Adrenal gland (tissue), 12 donors: Measurements from ENCODE around the gene GMEB1. TPM values are rescaled to one million over a fixed set of nuclear protein-coding genes. Genes with fewer than 3 reads are reported as not detected.
A peak's percentile ranks its signal among the peaks of the same experiment; 100 is the strongest.
"Not testable (repeated sequence)": the region's sequence is repeated elsewhere in the genome, so short reads cannot be mapped to it uniquely, and the experiment has no call there.

Experiments
- DNase-seq, 7 donors: peaks; one replicate each; pipeline ENCODE4 v3.0.0-alpha.2; 2019 to 2020
- H3K27ac ChIP-seq, 5 donors: fragments of 200-600 bp; sonication (generic) in 4 of 5; 1 replicate in 3 of 5; 2 replicates in 2 of 5; pipeline versions ENCODE4 v1.5.1 to v1.8.0; 2016 to 2020; ENCODE audit warnings: mild to moderate bottlenecking in 1 of 5
- H3K27me3 ChIP-seq: fragments of 200-600 bp; 2 replicates; pipeline ENCODE4 v1.8.0; 2021
- H3K36me3 ChIP-seq, 2 donors: fragments of 200-600 bp; replicated peaks in 1 of 2; 1 replicate in 1 of 2; 2 replicates in 1 of 2; pipeline versions ENCODE4 v1.5.1 to v1.8.0; 2018 to 2022
- H3K4me1 ChIP-seq, 2 donors: fragments of 200-600 bp; replicated peaks in 1 of 2; 1 replicate in 1 of 2; 2 replicates in 1 of 2; pipeline versions ENCODE4 v1.5.1 to v1.8.0; 2018 to 2021
- H3K4me3 ChIP-seq, 4 donors: fragments of 200-600 bp; sonication (generic) in 3 of 4; one replicate each; pipeline ENCODE4 v1.5.1; 2016 to 2018
- H3K9me3 ChIP-seq, 3 donors: fragments of 200-600 bp; sonication (generic) in 1 of 3; replicated peaks in 1 of 3; 1 replicate in 2 of 3; 2 replicates in 1 of 3; pipeline versions ENCODE4 v1.5.1 to v1.8.0; 2016 to 2021
- POLR2A ChIP-seq, 2 donors: fragments of 450-650 bp; IDR thresholded peaks; one replicate each; pipeline ENCODE4 v1.6.1; 2017; ENCODE audit warnings: antibody characterized with exemption in 2 of 2, mild to moderate bottlenecking in 2 of 2, moderate library complexity in 1 of 2
- WGBS, 4 donors: extraction: QIAGEN DNeasy Blood & Tissue Kit in 2 of 4; methylation state at CpG; one replicate each; pipeline versions ENCODE4 v1.1.5 to v1.1.7; 2013 to 2017; 5-methylcytosine and 5-hydroxymethylcytosine counted together
- intact Hi-C, 2 donors: fragments of 100-400 bp; cut with DNase I; formaldehyde crosslinking; loops; one replicate each; pipeline versions ENCODE4 v1.14.1 to v1.15.0; 2022 to 2023
- polyA plus RNA-seq, 3 donors: library from polyadenylated mRNA; stranded (reverse); fragments of 200-250 nt in 2 of 3; fragments of 350-450 nt in 1 of 3; fragmentation: Illumina TruSeq in 1 of 3; extraction: RNeasy Lipid Tissue Mini Kit (QIAGEN cat#74804) in 1 of 3; gene quantifications; one replicate each; pipeline ENCODE4 v1.2.3, GENCODE V29; 2013 to 2014
- total RNA-seq, 9 donors: library from RNA; depleted of rRNA in 4 of 9; stranded (reverse); fragments of >200 nt in 4 of 9; fragments of 120-200 nt in 1 of 9; fragmentation: NEBNext Ultra II Directional in 1 of 9; extraction: Animal tissue kit (Norgen Biotek cat#: 25700) in 1 of 9; gene quantifications; one replicate each; pipeline versions ENCODE4 v1.1.0 to v1.2.4, GENCODE V29; 2013 to 2023
- TF ChIP-seq, protein P1 (sequence below), 6 experiments: fragments of 450-650 bp in 4 of 6; fragments of 200-600 bp in 2 of 6; sonication (generic) in 1 of 6; IDR thresholded peaks; 1 replicate in 5 of 6; 2 replicates in 1 of 6; pipeline versions ENCODE4 v1.5.1 to v1.8.0; 2016 to 2021; ENCODE audit warnings: antibody characterized with exemption in 6 of 6, mild to moderate bottlenecking in 2 of 6, moderate library complexity in 1 of 6
- donor health status: healthy with polysubstance abuse.
- donor health status: Bipolar disorder and iron deficiency.
- donor health status: DM: yes; HTN: yes; CAD: no.
- donor health status: DM: no; HTN: no; CAD: no.
- donor health status: DM: no; HTN: no; CAD: no.
- donor health status: DM: yes; HTN: yes; CAD: no.

The GMEB1 gene
- total and polyA plus RNA-seq, 12 donors: 3.6 to 27.0 (median 9.2) TPM

DNA sequence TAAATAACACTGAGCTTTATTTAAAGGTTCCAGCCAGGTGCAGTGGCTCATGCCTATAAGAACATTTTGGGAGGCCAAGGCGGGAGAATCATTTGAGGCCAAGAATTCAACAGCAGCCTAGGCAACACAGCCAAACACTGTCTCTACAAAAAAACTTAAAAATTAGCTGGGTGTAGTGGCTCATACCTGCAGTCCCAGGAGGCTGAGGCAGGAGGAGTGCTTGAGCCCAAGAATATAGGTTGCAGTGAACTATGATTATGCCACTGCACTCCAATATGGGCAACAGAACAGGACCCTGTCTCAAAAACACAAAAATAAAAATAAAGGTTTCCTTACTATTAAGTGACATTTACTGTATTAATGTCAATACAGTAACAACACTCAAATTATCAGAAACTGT, 27.8 kb upstream of the GMEB1 start:
- DNase-seq: no peak
- H3K9me3 ChIP-seq: no peaks in the 10 kb centered on the region
- intact Hi-C loops: no loop called here
- H3K27me3 ChIP-seq: no peaks in the 10 kb centered on the region
- TF ChIP-seq, protein P1, sequence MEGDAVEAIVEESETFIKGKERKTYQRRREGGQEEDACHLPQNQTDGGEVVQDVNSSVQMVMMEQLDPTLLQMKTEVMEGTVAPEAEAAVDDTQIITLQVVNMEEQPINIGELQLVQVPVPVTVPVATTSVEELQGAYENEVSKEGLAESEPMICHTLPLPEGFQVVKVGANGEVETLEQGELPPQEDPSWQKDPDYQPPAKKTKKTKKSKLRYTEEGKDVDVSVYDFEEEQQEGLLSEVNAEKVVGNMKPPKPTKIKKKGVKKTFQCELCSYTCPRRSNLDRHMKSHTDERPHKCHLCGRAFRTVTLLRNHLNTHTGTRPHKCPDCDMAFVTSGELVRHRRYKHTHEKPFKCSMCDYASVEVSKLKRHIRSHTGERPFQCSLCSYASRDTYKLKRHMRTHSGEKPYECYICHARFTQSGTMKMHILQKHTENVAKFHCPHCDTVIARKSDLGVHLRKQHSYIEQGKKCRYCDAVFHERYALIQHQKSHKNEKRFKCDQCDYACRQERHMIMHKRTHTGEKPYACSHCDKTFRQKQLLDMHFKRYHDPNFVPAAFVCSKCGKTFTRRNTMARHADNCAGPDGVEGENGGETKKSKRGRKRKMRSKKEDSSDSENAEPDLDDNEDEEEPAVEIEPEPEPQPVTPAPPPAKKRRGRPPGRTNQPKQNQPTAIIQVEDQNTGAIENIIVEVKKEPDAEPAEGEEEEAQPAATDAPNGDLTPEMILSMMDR (IDR thresholded peaks at IDR 0.05): no peak
- no peak for TF ChIP-seq POLR2A (IDR thresholded peaks at IDR 0.05)
- H3K4me1 ChIP-seq: peaks cover 0 to 29% of the 10 kb centered on the region in 2 donors
- no peak overlapping the region for H3K27ac ChIP-seq
- whole genome bisulfite sequencing, 4 donors: 82 to 97% (median 91%) methylated on average over 1 of the region's 1 CpG
- no peaks in the 10 kb centered on the region for H3K36me3 ChIP-seq
- no peak overlapping the region for H3K4me3 ChIP-seq

DNA sequence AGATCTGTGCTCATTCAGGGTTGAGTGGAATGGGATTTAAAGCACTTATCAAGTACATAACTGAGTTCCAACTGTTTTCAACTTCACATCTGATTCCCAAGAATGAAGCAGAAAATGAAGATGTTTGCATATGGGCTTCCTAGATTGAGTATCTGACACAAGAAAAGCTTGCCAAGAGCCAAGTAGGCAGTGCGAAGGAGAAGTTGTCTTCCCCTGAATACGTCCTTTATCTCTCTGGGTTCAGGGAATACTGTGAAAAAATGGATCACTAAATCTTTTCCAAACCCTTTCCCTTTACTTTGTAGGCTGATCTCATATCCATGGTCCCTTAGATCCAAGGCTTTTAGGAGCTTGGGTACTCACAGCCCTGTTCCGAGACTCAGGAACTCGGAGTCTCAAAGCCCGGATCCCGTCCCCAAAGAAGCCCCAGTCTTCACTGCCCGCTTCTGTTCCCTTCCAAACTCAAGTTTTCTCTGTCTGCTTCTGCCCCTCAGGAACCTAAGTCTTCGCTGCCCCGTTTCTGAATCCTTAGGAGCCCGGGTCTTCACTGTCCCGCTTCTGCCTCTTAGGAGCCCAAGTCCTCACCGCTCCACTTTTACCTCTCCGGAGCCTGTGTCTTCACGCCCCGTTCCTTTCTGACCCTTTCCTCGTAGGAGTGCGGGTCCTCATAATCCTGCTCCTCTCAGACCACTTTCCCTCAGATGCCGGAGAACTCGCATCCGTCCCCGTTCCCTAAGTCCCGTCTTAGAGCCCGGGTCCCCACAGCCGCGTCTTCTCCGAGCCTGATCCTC, 26.3 kb upstream of the GMEB1 start:
- DNase-seq: peak in 1 of 7 donors; percentile 14
- H3K27me3 ChIP-seq: no peaks in the 10 kb centered on the region
- WGBS, 4 donors: 0% methylated on average over 26 of the region's 26 CpGs
- peak overlapping the region in 3 of 4 donors; percentile 69 to 77 (median 75) for H3K4me3 ChIP-seq
- H3K9me3 ChIP-seq: no peaks in the 10 kb centered on the region
- TF ChIP-seq, protein P1 (IDR thresholded peaks at IDR 0.05): no peak
- TF ChIP-seq POLR2A (IDR thresholded peaks at IDR 0.05): no peak
- peaks cover under 1 to 29% of the 10 kb centered on the region in 2 donors for H3K4me1 ChIP-seq
- intact Hi-C loops: no loop called here
- peak overlapping the region; percentile 27 to 94 (median 91) for H3K27ac ChIP-seq
- no peaks in the 10 kb centered on the region for H3K36me3 ChIP-seq

DNA sequence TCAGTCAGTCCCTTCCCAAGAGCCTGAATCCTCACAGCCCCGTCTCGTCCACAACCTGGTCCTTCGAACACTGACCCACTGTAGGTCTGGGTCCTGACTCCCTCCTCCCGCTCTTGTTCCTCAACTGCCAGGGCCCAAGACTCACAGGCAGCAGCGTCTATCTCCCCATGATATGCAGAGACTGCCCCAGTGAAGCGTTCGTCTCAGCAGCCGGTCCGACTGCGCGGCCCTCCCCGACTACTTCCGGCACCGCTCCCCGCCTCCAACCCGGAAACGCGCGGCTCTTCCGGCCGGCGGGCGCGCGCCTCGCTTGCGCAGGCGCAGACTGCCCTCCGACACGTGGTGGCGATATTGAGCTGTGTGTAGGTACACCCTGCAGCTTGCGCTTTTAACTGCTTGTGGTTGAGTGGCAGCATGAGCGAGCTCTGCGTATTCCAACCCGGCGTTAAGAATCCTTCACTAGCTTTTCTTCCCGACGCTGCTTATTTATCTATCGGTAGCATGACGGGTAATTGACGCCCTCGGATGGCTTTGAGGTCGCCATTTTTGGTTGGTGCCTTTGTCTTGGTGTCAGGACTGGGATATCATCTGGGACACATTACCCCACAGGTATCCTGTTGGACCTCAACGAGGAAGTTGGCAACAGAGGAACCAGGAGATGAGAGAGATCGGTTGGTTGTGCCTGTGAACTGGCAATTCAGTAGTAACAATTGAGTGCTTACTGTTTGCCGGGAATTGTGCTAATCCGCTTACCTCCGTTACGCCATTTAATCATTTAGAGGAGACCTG, 25.5 kb upstream of the GMEB1 start, which contains the start of gene TAF12:
Gene TAF12 (minus strand): TSS at position 221 of the 789 bp plus-strand sequence. CDS start 20,986 bp downstream, outside the sequence.
- intact Hi-C loops: no loop called here
- TF ChIP-seq, protein P1 (IDR thresholded peaks at IDR 0.05): peak in 4 of 6 experiments; percentile 27 to 41 (median 38)
- peak; percentile 96 to 99 for TF ChIP-seq POLR2A (IDR thresholded peaks at IDR 0.05)
- no peaks in the 10 kb centered on the region for H3K9me3 ChIP-seq
- DNase-seq: peak; percentile 91 to 96 (median 94)
- H3K27me3 ChIP-seq: no peaks in the 10 kb centered on the region
- no peaks in the 10 kb centered on the region for H3K36me3 ChIP-seq
- peak within 1 kb of the TSS; percentile 74 to 94 (median 91) for H3K27ac ChIP-seq
- H3K4me1 ChIP-seq: peaks cover 8 to 35% of the 10 kb centered on the region in 2 donors
- 0 to 1% (median 1%) methylated on average over 9 to 49 of the region's 49 CpGs for WGBS, 4 donors
- peak within 1 kb of the TSS in 3 of 4 donors; percentile 69 to 77 (median 75) for H3K4me3 ChIP-seq

DNA sequence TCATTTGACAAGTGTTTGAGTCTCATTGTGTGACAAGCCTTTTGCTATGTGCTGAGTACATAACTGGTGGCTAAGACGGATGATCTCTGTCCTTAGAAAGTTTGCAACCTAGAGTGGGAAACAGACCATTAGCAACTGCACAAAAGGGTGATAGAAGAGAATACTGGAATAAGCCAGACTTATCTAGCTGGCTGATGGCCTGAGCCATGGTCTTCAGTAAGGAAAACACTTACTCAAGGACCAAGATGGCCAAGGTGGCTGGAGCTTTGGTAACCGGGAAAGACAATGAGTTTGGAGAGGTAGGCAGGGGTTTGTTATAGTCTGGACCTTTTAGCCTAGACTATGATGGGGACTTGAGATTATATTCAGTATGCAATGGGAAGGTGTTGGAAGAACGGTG, 24.1 kb upstream of the GMEB1 start:
- Histone ChIP-seq H3K4me3 (no peak overlapping the region), H3K27me3 (no peaks in the 10 kb centered on the region), H3K36me3 (no peaks in the 10 kb centered on the region), H3K4me1 (peaks cover 8 to 38% of the 10 kb centered on the region in 2 donors), H3K27ac (peak overlapping the region in 2 of 5 donors; percentile 91 to 94), H3K9me3 (no peaks in the 10 kb centered on the region)
- DNase-seq: no peak
- intact Hi-C loops: no loop called here
- WGBS, 4 donors: 67 to 94% (median 91%) methylated on average over 3 of the region's 3 CpGs
- TF ChIP-seq, protein P1 (IDR thresholded peaks at IDR 0.05): no peak
- TF ChIP-seq POLR2A (IDR thresholded peaks at IDR 0.05): no peak

DNA sequence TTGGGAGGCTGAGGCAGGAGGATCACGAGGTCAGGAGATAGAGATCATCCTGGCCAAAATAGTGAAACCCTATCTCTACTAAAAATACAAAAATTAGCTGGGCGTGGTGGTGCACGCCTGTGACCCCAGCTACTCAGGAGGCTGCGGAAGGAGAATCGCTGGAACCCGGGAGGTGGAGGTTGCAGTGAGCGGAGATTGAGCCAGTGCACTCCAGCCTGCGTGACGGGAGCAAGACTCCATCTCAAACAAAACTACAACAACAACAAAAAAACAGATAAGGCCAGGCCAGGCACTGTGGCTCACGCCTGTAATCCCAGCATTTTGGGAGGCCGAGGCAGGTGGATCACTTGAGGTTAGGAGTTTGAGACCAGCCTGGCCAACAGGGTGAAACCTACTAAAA, 23.2 kb upstream of the GMEB1 start:
- H3K9me3 ChIP-seq, DNase-seq, H3K36me3 ChIP-seq, H3K27me3 ChIP-seq, intact Hi-C loops, H3K27ac ChIP-seq, H3K4me3 ChIP-seq: not testable (repeated sequence)
- 95 to 98% (median 97%) methylated on average over 11 of the region's 11 CpGs for WGBS, 4 donors
- H3K4me1 ChIP-seq: peaks cover 8 to 36% of the 10 kb centered on the region in 2 donors
